CD4-positive, alpha-beta T cell treated with Interleukin-4 for 4 hours (primary cell): ENCODE results near the gene SAMMSON.
A peak's percentile ranks its signal among the peaks of the same experiment; 100 is the strongest.

Experiments
- DNase-seq: peaks from one replicate; pipeline ENCODE4 v3.0.0-alpha.2; 2020

The SAMMSON gene

GRCh38 chr3:70020906-70021660 lies 21.6 kb downstream of the SAMMSON start:
- no peak for DNase-seq

- DNase-seq, result no peak
These were observed 28.8 kb downstream of the SAMMSON start for GRCh38 chr3:70028361-70028760.

GRCh38 chr3:70038693-70039092 lies 39.2 kb downstream of the SAMMSON start:
- no peak for DNase-seq

GRCh38 chr3:70040386-70040785 lies 40.9 kb downstream of the SAMMSON start:
- no peak for DNase-seq

- no peak for DNase-seq
These were observed 43.1 kb downstream of the SAMMSON start for GRCh38 chr3:70042641-70043040.

GRCh38 chr3:70049761-70050160 lies 50.2 kb downstream of the SAMMSON start:
- no peak for DNase-seq

GRCh38 chr3:70053293-70053692 lies 53.8 kb downstream of the SAMMSON start:
- no peak for DNase-seq

GRCh38 chr3:70056081-70056480 lies 56.5 kb downstream of the SAMMSON start:
- no peak for DNase-seq

- no peak for DNase-seq
These were observed 57.9 kb downstream of the SAMMSON start for GRCh38 chr3:70057426-70057825.

GRCh38 chr3:70061096-70061495 lies 61.6 kb downstream of the SAMMSON start:
- no peak for DNase-seq

GRCh38 chr3:70064194-70064779 lies 64.8 kb downstream of the SAMMSON start:
- peak; percentile 17 for DNase-seq

GRCh38 chr3:70065696-70066253 lies 66.2 kb downstream of the SAMMSON start:
- no peak for DNase-seq

- no peak for DNase-seq
These were observed 68.5 kb downstream of the SAMMSON start for GRCh38 chr3:70067860-70068521.

GRCh38 chr3:70069557-70069956 lies 70.0 kb downstream of the SAMMSON start:
- DNase-seq, result no peak

- DNase-seq, result no peak
These were observed 71.6 kb downstream of the SAMMSON start for GRCh38 chr3:70071138-70071537.

- DNase-seq, result no peak
These were observed 72.6 kb downstream of the SAMMSON start for GRCh38 chr3:70072180-70072579.

GRCh38 chr3:70072754-70073153 lies 73.2 kb downstream of the SAMMSON start:
- DNase-seq, result no peak

- DNase-seq, result no peak
These were observed 75.6 kb downstream of the SAMMSON start for GRCh38 chr3:70075101-70075500.

- no peak for DNase-seq
These were observed 76.9 kb downstream of the SAMMSON start for GRCh38 chr3:70076396-70076795.

GRCh38 chr3:70078778-70079177 lies 79.2 kb downstream of the SAMMSON start:
- DNase-seq, result no peak

GRCh38 chr3:70085613-70086012 lies 86.1 kb downstream of the SAMMSON start:
- no peak for DNase-seq

- no peak for DNase-seq
These were observed 86.8 kb downstream of the SAMMSON start for GRCh38 chr3:70086336-70086735.

GRCh38 chr3:70090322-70090913 lies 90.9 kb downstream of the SAMMSON start:
- DNase-seq, result no peak
